CD4-positive, alpha-beta T cell treated with Interleukin-21 for 1 hour (primary cell): ENCODE measurements around the gene REELD1.

Experiments used
- DNase-seq: peaks from one replicate; pipeline ENCODE4 v3.0.0-alpha.2; 2020

Gene REELD1

GRCh38 chr4:146214238-146214637, at the start of gene REELD1:
REELD1 (plus strand) TSS chr4:146214538; CDS start chr4:146216953, 2,415 bp downstream.
- DNase-seq, result no peak

DNA sequence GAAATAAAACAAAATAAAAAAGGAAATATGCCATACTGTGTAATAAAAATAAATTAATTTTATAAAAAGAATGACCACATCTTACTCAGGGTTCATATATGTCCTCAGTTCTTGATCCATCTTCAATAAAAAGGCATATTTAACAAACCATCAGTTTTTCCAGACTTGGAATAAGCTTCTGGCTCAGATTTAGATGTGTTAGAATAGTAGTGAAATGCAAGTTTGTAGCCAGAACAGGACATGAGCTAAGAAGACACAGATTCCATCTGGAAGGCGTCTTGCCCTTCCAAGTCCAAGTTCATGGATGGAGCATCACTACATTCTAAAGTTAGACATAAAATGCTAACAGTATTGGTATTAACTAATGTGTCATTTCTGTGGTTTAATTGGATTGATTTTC, 49.1 kb upstream of the REELD1 start:
- DNase-seq, result no peak

DNA sequence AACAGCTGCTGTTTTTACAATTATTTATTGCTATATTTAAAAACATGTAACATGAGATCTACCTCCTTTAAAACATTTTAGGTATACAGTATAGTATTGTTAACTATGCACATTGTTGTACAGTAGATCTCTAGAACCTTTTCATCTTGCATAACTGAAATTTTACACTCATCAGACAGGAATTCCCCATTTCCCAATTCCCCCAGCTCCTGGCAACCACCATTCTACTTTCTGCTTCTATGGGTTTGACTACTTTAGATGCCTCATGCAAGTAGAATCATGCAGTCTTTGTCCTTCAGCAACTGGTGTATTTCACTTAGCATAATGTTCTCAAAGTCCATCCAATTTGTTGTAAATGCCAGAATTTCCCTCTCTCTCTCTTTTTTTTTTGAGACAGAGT, 48.5 kb upstream of the REELD1 start:
- no peak for DNase-seq

DNA sequence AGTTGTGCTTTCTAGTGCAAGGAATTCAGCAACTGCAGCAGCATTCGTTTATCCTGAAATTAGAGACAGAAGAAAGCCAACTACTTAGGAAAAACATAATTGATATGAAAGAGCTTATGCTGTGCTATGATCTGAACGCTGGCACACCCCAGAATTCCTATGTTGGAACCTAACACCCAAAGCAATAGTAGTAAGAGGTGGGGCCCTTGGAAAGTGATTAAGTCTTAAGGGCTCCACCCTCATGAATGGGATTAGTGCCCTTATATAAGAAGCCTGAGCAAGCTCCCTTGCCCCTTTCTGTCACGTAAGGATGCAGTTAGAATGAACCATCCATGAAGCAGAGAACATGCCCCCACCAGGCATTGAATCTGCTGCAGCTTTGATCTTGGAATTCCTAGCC, 44.2 kb upstream of the REELD1 start:
- DNase-seq, result no peak

GRCh38 chr4:146175541-146176453, 38.5 kb upstream of the REELD1 start, which contains the start of gene LSM6:
LSM6 (plus strand) TSS chr4:146175718; CDS start chr4:146182922, 7,204 bp downstream.
- DNase-seq, result peak; percentile 88

- DNase-seq, result no peak
Measured at GRCh38 chr4:146176891-146177290, 37.4 kb upstream of the REELD1 start.

DNA sequence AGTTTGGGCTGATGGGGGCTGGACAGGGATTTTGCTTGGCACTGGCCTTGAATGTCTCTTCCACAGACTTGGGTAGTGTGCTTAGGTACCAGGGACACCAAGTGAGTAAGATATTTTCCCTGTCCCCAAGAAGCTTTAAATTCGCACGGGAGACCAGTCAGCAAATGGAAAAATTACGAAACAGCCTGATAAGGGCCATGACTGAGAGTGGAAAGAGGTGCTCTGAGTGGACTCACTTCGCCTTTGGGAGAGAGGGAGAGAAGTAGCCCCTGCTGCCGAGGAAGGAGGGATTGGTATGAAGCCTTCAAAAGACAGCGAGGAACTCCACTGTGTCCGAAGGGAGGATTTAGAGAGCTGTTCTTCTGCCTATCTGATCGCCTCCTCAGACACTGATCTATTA, 36.2 kb upstream of the REELD1 start:
- no peak for DNase-seq

GRCh38 chr4:146179784-146180370, 34.5 kb upstream of the REELD1 start:
- no peak for DNase-seq

- DNase-seq, result no peak
Measured at GRCh38 chr4:146182443-146182842, 31.9 kb upstream of the REELD1 start.

GRCh38 chr4:146183209-146183608, 31.1 kb upstream of the REELD1 start:
- no peak for DNase-seq

GRCh38 chr4:146186041-146186440, 28.3 kb upstream of the REELD1 start:
- DNase-seq, result no peak

GRCh38 chr4:146186596-146186995, 27.7 kb upstream of the REELD1 start:
- DNase-seq, result no peak

- no peak for DNase-seq
Measured at GRCh38 chr4:146190456-146190855, 23.9 kb upstream of the REELD1 start.

GRCh38 chr4:146191766-146192458, 22.4 kb upstream of the REELD1 start:
- DNase-seq, result no peak

DNA sequence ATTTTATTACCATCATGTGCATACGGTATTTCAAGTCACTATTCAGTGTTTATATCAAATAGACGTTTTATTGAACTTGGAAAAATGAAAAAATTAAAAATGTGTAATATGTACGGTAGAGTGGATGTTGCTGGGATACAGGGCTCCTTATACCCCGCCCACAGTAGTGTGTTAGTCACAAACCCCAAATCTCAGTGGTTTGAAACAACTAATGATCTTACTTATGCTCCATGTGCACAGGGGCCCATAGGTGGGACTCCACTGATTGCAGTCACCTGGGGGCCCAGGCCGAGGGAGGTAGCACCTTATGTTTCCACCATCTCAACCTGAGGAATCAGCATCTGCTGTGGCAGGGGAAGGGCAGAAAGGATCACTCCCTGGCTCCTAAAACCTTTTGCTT, 20.7 kb upstream of the REELD1 start:
- no peak for DNase-seq

DNA sequence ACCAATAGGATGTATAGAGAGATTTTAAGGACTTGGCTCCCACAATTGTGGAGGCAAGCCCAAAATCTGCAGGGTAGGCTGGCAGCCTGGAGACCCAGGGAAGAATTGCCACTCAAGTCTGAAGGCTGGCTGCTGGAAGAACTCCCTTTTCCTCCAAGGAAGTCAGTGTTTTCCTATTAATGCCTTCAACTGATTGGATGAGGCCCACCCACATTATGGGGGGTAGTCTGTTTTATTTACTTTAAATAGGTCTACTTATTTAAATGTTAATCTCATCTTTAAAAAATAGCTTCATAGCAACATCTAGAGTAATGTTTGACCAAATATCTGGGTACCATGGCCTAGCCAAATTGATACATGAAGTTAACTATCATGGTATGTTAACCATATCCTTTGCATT, 20.1 kb upstream of the REELD1 start:
- DNase-seq, result no peak

- DNase-seq, result no peak
Measured at GRCh38 chr4:146202665-146203064, 11.7 kb upstream of the REELD1 start.

GRCh38 chr4:146207410-146207809, 6.9 kb upstream of the REELD1 start:
- DNase-seq, result no peak

DNA sequence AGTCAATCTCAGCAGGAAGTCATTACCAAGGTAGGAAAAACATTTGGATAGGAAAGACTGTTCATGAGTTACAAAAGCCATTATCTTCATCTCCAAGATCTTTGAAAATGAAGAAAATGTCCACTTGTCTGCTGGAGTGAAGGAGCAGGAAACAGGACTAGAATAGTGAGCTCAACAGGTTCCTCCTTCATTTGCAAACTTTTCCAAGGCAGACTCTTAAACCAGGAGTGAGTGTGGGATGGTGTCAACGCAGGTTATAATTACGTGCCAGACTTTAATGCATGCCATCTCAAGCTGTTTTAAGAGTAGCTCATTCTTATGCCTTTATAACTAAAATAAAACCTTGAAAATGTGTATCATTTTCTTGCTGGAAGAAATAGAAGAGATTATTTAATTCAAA, 3.4 kb upstream of the REELD1 start:
- no peak for DNase-seq

DNA sequence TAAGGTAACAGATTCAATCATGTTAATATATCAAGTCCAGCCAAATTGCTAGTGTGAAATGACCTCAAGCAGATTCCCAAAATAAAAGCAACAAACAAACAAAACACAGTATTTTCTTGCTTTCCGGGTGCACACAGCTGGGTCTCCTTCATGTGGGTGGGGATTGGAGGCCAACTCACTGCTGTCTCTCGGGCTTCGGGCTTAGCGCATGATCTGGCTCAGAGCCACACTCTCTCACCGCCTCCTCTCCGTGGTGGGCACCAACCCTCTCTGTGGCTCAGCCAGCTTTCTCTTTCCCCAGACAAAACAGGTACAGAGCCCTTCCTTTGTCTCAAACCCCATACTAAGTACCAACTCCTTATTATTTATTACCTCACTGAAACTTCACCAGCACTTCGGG, 2.9 kb upstream of the REELD1 start:
- no peak for DNase-seq

GRCh38 chr4:146212781-146213180, 1.6 kb upstream of the REELD1 start:
- no peak for DNase-seq

DNA sequence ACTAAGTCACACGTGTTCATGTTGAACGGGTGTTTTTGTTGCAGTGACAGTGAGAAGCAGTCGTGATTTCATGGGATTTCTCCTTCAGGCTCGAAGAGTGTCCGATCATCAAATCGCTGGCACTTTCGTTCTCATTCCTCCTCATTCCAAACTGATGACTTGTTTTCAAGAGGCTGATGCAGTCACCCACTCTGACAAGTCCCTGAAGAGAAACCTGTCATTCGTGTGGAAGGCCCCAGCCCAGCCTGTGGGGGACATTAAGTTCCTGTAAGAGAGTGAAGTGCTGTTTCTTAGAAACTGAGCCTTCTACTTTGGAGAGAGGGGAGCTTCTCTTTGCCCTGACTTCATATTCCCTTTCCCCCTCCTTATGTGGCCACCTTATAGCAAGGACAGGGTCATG, 8.0 kb downstream of the REELD1 start:
- no peak for DNase-seq

GRCh38 chr4:146224326-146224966, 10.1 kb downstream of the REELD1 start:
- no peak for DNase-seq
